ENCODE results near the gene UVSSA.
A peak's percentile ranks its signal among the peaks of the same experiment; 100 is the strongest.

UVSSA gene

DNA sequence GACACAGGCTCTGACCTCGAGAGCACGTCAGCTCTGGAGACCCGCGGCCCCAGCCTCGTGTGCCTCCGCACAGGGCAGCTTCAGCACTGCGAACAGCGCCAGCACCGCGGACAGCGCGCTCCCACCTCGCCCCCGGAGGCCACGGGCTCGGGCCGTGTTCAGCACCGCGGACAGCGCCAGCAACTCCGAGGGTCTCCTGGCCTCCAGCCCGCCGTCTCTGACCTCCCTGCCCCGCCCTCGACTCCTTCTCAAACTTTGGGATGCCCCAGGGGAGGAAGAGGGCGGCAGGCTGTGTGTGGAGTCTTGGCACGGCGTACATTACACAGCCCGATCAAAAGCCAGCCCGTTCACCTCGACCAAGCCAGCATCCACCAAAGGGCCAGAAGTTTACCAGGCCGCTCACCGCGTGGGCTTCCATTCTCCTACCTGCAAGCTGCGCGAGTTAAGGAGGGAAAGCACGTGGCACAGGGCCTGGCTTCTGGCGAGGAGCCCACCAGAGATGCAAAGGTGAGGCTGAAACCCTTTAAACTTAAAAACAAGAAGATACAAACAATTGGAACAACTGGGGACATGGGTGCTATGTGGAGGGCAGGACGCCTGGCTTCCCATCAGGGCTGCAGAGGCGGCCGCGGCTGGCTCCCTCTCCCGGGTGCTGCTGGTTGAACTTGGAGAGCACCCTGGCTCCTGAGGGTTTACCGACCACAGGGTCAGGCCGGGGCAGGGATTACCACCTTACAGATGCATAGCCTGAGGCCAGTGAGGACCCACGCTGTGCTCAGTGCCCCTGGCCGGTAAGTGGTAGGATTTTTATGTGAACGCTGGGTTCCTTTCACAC lies 63.7 kb downstream of the UVSSA start:
- no peak for TF ChIP-seq CTCF (IDR thresholded peaks at IDR 0.05; ENCODE audit: borderline replicate concordance, control extremely low read depth, extremely low read depth, insufficient read depth, missing control alignments)
- DNase-seq (ENCODE audit: low spot score) = peak; percentile 76
- in situ Hi-C loops (cut with MboI; ENCODE audit: low sequenced_read_pairs, unreplicated experiment) = no loop called here

GRCh38 chr4:1411436-1412375 lies 64.7 kb downstream of the UVSSA start:
- peak; percentile 42 for DNase-seq (ENCODE audit: low spot score)
- TF ChIP-seq CTCF (IDR thresholded peaks at IDR 0.05; ENCODE audit: borderline replicate concordance, control extremely low read depth, extremely low read depth, insufficient read depth, missing control alignments) = no peak
- in situ Hi-C loops (cut with MboI; ENCODE audit: low sequenced_read_pairs, unreplicated experiment) = no loop called here

DNA sequence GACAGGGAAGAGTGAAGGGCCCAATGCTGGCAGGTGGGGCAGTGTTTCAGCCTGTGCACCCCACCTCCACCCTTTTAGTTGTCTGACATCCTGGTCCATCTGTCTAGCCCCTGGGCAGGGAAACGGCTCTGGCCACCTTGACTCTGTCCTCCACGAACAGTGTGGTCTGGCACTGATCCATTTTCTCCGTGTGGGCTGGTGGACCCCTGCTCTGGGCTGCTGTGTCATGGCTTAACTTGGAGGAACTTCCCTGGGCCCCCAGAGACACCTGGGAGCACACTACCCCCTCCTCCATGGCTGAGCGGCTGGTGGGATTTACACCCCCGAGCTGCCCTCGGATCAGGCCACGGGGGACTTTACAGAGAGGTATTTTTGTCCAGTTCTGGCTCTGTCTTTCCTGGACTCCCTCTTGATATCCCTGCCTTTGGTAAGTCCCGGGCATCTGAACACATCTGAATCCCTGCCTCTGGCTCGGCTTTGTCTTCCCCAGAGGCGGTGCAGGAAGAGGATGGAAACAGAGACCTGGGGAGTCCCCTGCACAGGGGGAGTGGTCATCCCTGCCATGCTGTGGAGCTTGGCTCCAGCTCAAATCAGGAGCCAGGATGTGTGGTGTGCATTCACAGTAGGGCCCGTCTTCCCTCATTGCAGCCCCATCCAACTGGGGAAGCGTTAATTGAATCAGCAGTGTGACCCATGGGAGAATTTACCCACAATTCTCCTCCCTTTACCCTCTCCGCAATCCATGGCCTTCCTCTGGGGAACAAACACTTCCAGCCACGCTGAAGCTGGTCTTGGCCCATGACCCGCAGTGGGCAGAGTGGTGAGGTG lies 65.6 kb downstream of the UVSSA start:
- DNase-seq (ENCODE audit: low spot score) = peak; percentile 28
- in situ Hi-C loops (cut with MboI; ENCODE audit: low sequenced_read_pairs, unreplicated experiment) = no loop called here
- TF ChIP-seq CTCF (IDR thresholded peaks at IDR 0.05; ENCODE audit: borderline replicate concordance, control extremely low read depth, extremely low read depth, insufficient read depth, missing control alignments) = no peak

DNA sequence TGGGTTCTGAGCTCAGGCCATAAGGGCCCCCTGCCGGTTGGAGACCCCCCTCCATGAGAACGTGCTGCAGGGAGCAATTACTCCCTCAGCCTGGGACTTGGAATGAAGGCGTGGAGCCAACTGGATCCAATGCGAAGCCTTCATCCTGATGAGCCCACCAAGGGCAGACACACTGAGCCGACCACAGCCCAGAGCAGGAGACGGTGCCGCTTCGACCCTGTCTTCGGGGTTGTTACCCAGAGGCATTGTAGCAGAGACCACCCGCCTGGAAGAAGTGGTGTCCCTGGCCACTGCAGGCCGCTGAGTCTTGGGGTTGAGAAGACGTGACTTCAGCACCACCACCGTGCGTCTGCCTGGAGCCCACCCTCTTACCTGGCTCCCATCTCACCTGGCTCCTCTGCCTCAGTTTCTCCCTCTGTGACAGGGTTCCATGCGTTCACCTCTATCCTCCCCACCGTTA lies 66.2 kb downstream of the UVSSA start:
- DNase-seq (ENCODE audit: low spot score) = no peak
- in situ Hi-C loops (cut with MboI; ENCODE audit: low sequenced_read_pairs, unreplicated experiment) = no loop called here
- no peak for TF ChIP-seq CTCF (IDR thresholded peaks at IDR 0.05; ENCODE audit: borderline replicate concordance, control extremely low read depth, extremely low read depth, insufficient read depth, missing control alignments)

GRCh38 chr4:1413687-1414479 lies 66.9 kb downstream of the UVSSA start:
- no peak for TF ChIP-seq CTCF (IDR thresholded peaks at IDR 0.05; ENCODE audit: borderline replicate concordance, control extremely low read depth, extremely low read depth, insufficient read depth, missing control alignments)
- in situ Hi-C loops (cut with MboI; ENCODE audit: low sequenced_read_pairs, unreplicated experiment) = no loop called here

More at GRCh38 chr4:1413687-1414479, 66.9 kb downstream of the UVSSA start:
- no peak for DNase-seq (ENCODE audit: low spot score)

Data from GM13976 (cell line).